22Rv1 (cell line): ENCODE measurements around the gene FRMD3.

Experiments
- H3K27ac ChIP-seq: fragments of 450-650 bp; 2 replicates; pipeline ENCODE4 v1.5.1; 2017
- ZFX ChIP-seq: fragments of 450-650 bp; IDR thresholded peaks from 2 replicates; pipeline ENCODE4 v1.6.1; 2017; ENCODE audit warnings: antibody characterized with exemption, borderline replicate concordance
- TF ChIP-seq, protein P1 (sequence below): fragments of 450-650 bp; IDR thresholded peaks from 2 replicates; pipeline ENCODE4 v1.5.1; 2017; ENCODE audit warnings: mild to moderate bottlenecking

Gene FRMD3

GRCh38 chr9:83569326-83569725 lies 31.1 kb upstream of the FRMD3 start:
- H3K27ac ChIP-seq, result no peak overlapping the region
- TF ChIP-seq, protein P1, sequence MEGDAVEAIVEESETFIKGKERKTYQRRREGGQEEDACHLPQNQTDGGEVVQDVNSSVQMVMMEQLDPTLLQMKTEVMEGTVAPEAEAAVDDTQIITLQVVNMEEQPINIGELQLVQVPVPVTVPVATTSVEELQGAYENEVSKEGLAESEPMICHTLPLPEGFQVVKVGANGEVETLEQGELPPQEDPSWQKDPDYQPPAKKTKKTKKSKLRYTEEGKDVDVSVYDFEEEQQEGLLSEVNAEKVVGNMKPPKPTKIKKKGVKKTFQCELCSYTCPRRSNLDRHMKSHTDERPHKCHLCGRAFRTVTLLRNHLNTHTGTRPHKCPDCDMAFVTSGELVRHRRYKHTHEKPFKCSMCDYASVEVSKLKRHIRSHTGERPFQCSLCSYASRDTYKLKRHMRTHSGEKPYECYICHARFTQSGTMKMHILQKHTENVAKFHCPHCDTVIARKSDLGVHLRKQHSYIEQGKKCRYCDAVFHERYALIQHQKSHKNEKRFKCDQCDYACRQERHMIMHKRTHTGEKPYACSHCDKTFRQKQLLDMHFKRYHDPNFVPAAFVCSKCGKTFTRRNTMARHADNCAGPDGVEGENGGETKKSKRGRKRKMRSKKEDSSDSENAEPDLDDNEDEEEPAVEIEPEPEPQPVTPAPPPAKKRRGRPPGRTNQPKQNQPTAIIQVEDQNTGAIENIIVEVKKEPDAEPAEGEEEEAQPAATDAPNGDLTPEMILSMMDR, result no peak
- TF ChIP-seq ZFX, result no peak

GRCh38 chr9:83563360-83563759 lies 25.2 kb upstream of the FRMD3 start:
- no peak overlapping the region for H3K27ac ChIP-seq
- TF ChIP-seq, protein P1, result no peak
- TF ChIP-seq ZFX, result no peak

DNA sequence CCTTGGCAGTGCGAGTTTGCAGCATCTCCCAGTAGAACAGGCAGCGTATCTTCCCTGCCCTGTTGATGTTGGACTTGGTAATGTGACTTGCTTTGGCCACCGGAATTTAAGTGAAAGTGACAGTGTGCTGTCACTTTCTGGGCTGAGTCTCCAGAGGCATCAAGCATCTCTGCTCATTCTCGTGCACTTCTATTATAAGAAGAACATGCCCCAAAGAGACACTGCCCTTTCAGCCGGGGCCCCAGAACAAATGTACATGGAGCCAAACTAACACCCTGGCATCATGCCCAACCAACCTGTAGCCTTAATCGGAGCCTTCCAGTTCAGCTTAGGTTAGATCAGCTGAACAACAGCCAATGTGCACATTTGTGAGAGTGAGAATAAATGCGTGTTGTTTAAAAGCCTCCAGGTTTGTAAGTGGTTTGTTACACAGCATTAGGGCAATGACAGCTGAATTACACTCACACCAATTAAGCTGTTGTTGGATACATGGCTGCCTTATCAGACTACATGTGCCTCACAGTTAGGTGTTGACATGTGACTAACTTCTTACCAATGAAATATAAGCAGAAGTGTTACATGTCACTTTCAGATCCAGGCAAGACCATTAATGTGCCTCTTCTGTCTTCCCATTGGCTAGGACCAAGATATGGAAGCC lies 22.1 kb upstream of the FRMD3 start:
- no peak overlapping the region for H3K27ac ChIP-seq
- TF ChIP-seq, protein P1, result no peak

DNA sequence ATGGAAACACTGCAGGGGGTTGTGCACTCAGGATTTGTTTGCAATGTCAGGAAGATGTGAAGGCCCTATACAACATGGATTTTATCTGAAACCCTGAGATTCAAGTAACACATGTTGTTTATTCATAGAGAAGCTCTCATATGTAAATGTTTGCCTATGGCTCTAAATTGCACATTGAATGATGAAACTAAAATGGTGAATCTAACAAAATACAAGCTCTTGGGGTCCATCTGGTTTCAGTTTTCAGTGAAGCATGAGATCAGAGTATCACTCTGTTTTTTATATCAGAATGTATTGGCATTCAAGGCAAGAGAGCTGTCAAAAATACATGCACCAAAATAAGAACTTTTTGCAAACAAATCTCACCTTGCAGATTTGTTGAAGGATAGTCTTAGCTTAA lies 19.6 kb upstream of the FRMD3 start:
- TF ChIP-seq ZFX, result no peak
- TF ChIP-seq, protein P1, result no peak
- H3K27ac ChIP-seq, result no peak overlapping the region

GRCh38 chr9:83557317-83557716 lies 19.1 kb upstream of the FRMD3 start:
- TF ChIP-seq, protein P1, result no peak
- no peak for TF ChIP-seq ZFX
- no peak overlapping the region for H3K27ac ChIP-seq

GRCh38 chr9:83554278-83554677 lies 16.1 kb upstream of the FRMD3 start:
- TF ChIP-seq, protein P1, result no peak
- no peak for TF ChIP-seq ZFX
- H3K27ac ChIP-seq, result no peak overlapping the region

DNA sequence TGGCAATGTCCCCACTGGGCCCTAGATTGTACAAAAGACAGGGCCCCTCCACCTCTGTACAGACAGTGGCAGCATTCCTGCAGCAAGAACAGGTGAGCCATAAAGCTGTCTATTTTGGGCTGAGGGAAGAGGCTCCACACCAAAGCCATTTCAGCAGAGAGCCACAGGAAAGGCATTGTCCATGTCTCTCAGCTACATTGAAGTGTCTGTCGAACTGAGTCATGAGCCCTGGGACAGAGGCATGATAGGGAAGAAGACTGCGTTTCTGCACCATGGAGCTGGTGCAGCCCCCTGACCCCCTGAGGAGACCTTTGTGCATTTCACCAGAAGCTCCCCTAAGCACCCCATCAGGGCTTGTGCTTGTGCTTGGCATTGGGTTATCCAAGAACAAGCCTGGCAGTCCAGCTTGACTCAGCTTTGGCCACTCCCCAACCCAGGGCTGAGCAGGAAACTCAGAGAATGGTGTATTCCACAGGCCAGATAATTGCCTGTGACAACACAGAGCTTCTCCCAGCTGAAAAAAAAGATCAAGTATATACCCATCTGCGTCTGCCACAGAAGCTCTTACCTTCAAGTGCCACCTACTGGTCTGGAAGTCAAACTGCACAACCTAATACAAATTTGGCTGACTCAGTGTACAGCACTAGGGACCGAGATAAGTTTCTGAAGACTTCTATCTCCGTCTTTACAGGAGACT lies 5.9 kb upstream of the FRMD3 start:
- TF ChIP-seq, protein P1, result peak; percentile 85
- TF ChIP-seq ZFX, result no peak

More for the DNA sequence above, 5.9 kb upstream of the FRMD3 start:
- no peak overlapping the region for H3K27ac ChIP-seq
